Measurements from ENCODE around the gene NLRP6.
A peak's percentile ranks its signal among the peaks of the same experiment; 100 is the strongest.
"Not testable (repeated sequence)": the region's sequence is repeated elsewhere in the genome, so short reads cannot be mapped to it uniquely, and the experiment has no call there.

The NLRP6 gene

DNA sequence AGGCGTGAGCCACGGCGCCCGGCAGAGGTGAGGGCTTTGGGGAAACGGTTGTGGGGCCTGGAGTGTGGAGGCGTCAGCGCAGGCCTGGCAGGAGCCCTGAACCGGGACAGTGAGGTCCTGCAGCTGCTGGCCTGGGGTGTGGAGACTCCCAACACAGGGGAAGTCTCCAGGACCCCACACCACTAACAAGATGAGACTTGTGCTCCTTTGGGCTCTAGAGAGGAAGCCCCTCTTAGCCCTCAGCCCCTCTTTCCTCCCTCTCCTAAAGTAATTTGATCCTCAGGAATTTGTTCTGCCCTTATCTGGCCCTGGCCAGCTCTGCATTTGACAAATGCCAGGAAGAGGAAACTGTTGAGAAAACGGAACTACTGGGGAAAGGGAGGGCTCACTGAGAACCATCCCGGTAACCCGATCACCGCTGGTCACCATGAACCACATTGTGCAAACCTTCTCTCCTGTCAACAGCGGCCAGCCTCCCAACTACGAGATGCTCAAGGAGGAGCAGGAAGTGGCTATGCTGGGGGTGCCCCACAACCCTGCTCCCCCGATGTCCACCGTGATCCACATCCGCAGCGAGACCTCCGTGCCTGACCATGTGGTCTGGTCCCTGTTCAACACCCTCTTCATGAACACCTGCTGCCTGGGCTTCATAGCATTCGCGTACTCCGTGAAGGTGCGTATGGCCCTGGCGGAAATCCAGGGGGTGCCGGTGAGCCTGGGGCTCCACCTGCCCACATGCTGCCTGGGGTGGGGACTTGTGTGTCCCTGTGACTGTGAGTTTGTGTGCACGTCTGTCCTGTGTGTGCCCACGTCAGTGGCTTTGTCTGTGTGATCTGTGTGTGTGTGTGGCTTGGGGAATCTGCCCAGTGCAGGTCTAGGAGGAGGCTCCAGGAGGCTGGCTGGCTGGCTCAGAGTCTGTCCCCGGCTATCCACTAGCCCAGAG, 29.8 kb downstream of the NLRP6 start, which contains the start of gene IFITM2:
TSS of gene IFITM2 (plus strand) at position 51 of the 943 bp plus-strand sequence. CDS start at position 428, 377 bp downstream.
- Histone ChIP-seq H3K27ac (ENCODE audit: low read depth, low read length) (peak within 1 kb of the TSS; percentile 74), H3K9ac (ENCODE audit: low read length in 5 of 5) (peak within 1 kb of the TSS in 4 of 5 donors; percentile 63 to 85 (median 74)), H3K4me1 (ENCODE audit: control insufficient read depth in 5 of 5, insufficient read depth in 5 of 5, low read length in 5 of 5) (peaks cover 0 to 47% (median 40%) of the 10 kb centered on the region in 5 donors), H3K4me3 (ENCODE audit: low read depth in 1 of 5, low read length in 5 of 5) (peak within 1 kb of the TSS; percentile 82 to 90 (median 88))
- not testable (repeated sequence) for H3K27me3 ChIP-seq (ENCODE audit: control insufficient read depth in 5 of 5, insufficient read depth in 4 of 5, low read length in 5 of 5); H3K9me3 ChIP-seq (ENCODE audit: control insufficient read depth in 5 of 5, low read length in 5 of 5); H3K36me3 ChIP-seq (ENCODE audit: control insufficient read depth in 5 of 5, insufficient read depth in 5 of 5, low read length in 5 of 5)

DNA sequence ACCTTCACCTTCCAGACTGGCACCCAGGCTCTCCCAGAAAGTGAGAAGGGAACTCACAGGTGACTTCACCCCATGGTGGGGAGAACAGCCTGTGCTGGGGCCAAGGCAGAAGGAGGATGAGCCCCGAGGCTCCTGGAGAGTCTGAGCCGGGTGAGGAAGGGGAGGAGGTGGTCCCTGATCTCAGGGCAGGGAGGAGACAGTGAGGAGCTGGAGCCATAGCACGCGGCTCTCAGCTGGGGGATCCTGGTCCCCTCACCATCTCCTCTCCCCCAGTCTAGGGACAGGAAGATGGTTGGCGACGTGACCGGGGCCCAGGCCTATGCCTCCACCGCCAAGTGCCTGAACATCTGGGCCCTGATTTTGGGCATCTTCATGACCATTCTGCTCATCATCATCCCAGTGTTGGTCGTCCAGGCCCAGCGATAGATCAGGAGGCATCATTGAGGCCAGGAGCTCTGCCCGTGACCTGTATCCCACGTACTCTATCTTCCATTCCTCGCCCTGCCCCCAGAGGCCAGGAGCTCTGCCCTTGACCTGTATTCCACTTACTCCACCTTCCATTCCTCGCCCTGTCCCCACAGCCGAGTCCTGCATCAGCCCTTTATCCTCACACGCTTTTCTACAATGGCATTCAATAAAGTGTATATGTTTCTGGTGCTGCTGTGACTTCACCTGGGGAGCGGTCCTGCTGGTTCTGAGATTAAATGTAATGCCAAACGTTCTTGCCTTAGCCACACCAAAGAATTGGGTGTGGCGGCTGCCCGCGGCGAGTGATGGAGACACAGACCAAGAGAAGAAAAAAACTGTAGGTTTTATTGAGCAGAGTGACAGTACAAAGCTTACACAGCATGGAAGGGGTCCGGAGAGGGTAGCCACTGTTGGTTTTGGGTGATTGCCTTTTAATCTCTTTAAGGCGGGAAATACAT, 30.8 kb downstream of the NLRP6 start:
- not testable (repeated sequence) for H3K27me3 ChIP-seq (ENCODE audit: control insufficient read depth in 5 of 5, insufficient read depth in 4 of 5, low read length in 5 of 5); H3K36me3 ChIP-seq (ENCODE audit: control insufficient read depth in 5 of 5, insufficient read depth in 5 of 5, low read length in 5 of 5); H3K9me3 ChIP-seq (ENCODE audit: control insufficient read depth in 5 of 5, low read length in 5 of 5)
- H3K4me1 ChIP-seq (ENCODE audit: control insufficient read depth in 5 of 5, insufficient read depth in 5 of 5, low read length in 5 of 5) = peaks cover 0 to 54% (median 47%) of the 10 kb centered on the region in 5 donors
- H3K4me3 ChIP-seq (ENCODE audit: low read depth in 1 of 5, low read length in 5 of 5) = peak overlapping the region; percentile 82 to 90 (median 88)
- peak overlapping the region; percentile 74 for H3K27ac ChIP-seq (ENCODE audit: low read depth, low read length)
- peak overlapping the region; percentile 1 to 85 (median 68) for H3K9ac ChIP-seq (ENCODE audit: low read length in 5 of 5)

DNA sequence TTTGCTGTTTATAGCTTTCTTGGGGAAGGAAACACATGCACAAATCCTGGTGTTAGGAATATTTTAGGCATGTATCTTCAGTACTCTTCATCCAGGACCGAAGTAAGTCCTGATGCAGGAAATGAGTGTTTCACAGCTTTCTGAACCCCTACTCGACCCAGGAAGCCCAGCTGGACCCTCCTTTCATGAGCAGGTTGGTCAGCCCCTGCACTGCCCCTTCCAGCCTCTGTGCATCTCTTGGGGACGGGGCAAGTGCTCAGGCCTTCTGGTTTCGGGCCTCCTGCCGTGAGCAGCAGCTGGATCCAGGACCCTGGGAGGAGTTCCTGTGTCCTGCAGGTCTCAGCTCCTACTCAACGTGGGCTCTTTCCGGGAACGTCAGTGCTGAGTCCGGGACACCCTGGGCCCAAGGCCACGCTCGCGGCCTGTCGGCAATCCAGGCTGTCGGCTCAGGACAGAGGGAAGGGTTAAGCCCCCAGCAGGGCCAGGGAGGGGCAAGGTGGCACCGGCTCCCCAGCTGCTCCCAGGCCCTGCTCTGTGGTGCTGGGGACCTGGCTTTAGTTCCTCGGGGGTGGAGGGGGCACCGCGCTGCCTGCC, 31.9 kb downstream of the NLRP6 start:
- peak overlapping the region; percentile 74 for H3K27ac ChIP-seq (ENCODE audit: low read depth, low read length)
- H3K27me3 ChIP-seq (ENCODE audit: control insufficient read depth in 5 of 5, insufficient read depth in 4 of 5, low read length in 5 of 5); H3K36me3 ChIP-seq (ENCODE audit: control insufficient read depth in 5 of 5, insufficient read depth in 5 of 5, low read length in 5 of 5); H3K9me3 ChIP-seq (ENCODE audit: control insufficient read depth in 5 of 5, low read length in 5 of 5): not testable (repeated sequence)
- H3K9ac ChIP-seq (ENCODE audit: low read length in 5 of 5) = peak overlapping the region in 4 of 5 donors; percentile 48 to 77 (median 63)
- H3K4me1 ChIP-seq (ENCODE audit: control insufficient read depth in 5 of 5, insufficient read depth in 5 of 5, low read length in 5 of 5) = peaks cover 0 to 60% (median 50%) of the 10 kb centered on the region in 5 donors
- peak overlapping the region; percentile 50 to 90 (median 88) for H3K4me3 ChIP-seq (ENCODE audit: low read depth in 1 of 5, low read length in 5 of 5)

DNA sequence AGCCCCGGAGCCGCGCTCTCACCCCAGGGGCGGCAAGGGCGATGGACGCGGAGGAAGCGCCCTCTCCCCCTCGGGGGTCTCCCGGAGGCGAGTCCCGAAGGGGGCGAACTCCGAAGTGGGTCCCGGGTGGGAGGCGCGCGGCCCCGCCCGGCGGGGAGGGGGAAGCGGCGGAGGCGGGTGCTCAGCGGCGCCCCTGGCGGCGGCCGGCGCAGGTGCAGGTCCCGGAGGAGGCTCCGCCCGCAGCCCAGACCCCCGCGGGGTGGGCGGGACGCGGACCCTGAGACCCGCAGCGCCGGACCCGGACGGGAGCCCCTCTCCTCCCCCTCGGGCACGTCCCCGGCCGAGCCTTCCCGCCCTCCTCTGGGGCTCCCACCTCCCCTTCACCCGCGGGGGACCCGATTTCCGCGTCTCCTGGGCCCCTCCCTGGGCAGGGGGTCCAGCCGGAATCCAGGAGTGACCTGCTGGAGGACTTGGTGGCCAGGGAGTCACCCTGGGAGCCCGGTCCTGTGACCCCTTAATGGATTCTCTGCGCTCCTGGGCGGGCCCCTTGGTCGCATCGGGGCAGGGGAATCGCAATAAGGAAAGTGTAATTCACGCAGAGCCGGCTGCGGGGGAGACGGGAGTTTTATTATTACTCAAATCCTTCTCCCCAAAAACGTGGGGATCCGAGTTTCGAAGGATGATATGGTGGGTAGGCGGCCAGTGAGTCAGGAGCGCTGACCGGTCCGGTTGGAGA, 33.0 kb downstream of the NLRP6 start:
- H3K9me3 ChIP-seq (ENCODE audit: control insufficient read depth in 5 of 5, low read length in 5 of 5); H3K36me3 ChIP-seq (ENCODE audit: control insufficient read depth in 5 of 5, insufficient read depth in 5 of 5, low read length in 5 of 5): not testable (repeated sequence)
- Histone ChIP-seq H3K4me1 (ENCODE audit: control insufficient read depth in 5 of 5, insufficient read depth in 5 of 5, low read length in 5 of 5) (peaks cover 0 to 62% (median 59%) of the 10 kb centered on the region in 5 donors), H3K27me3 (ENCODE audit: control insufficient read depth in 5 of 5, insufficient read depth in 4 of 5, low read length in 5 of 5) (peaks cover 0 to 17% (median 3%) of the 10 kb centered on the region in 5 donors), H3K9ac (ENCODE audit: low read length in 5 of 5) (peak overlapping the region in 1 of 5 donors; percentile 16), H3K27ac (ENCODE audit: low read depth, low read length) (peak overlapping the region; percentile 27), H3K4me3 (ENCODE audit: low read depth in 1 of 5, low read length in 5 of 5) (peak overlapping the region in 3 of 5 donors; percentile 29 to 42 (median 35))

DNA sequence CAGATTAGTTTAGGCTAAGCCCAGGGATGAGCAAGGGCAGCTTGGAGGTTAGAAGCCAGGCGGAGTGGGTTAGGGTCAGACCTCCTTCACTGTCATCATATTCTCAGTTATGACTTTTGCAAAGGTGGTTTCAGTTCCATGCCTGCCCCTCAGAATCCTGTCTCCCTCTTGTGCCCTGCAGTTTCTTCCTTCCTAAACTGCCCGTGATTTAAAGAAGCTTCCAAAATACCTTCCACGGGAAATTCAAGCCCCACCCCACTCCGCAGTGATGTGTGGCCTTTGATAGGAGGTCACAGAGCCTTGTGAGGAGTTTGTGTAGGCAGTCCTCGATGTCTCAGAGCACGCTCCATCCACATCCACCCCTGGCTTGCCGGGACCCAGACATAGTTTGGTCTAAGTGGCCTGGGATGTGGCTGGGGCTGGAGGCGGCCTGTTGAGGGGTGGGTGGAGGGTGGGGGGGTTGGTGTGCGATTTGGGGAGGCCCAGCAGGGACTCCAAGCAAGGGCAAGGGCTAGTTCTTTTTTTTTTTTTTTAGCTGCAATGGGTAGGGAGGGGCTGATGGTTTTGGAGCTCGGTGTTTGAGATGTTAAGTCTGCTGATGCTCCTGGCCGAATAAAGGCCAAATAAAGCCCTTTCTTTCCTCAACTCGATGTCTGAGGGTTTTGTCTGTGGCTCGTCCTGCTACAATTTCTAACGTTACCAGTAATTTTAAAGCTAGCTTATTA, 34.0 kb downstream of the NLRP6 start:
- peak overlapping the region in 4 of 5 donors; percentile 29 to 50 (median 33) for H3K4me3 ChIP-seq (ENCODE audit: low read depth in 1 of 5, low read length in 5 of 5)
- peak overlapping the region; percentile 27 for H3K27ac ChIP-seq (ENCODE audit: low read depth, low read length)

DNA sequence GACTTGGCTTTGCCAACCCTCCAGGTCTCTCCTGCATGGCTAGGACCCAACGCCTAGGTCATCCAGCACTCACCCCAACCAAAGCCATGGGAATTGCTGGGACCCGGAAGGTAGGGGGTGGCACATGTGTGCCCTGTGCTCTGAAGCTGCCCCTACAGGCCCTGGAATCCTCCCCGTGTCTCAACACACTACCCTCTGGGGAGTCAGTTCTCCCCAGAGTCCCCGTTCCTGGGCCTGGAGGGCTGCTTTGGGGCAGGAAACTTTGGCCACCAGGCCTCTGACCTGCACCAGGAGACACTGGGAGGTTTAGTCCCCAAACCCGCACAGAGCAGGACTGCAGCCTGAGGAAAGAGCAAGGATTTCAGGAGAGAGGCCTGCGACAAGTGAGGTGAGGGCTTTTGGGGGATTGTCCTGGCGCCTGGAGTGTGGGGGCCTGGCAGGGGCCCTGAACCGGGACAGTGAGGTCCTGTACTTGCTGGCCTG, 35.1 kb downstream of the NLRP6 start:
- H3K9me3 ChIP-seq (ENCODE audit: control insufficient read depth in 5 of 5, low read length in 5 of 5) = no peaks in the 10 kb centered on the region
- H3K36me3 ChIP-seq (ENCODE audit: control insufficient read depth in 5 of 5, insufficient read depth in 5 of 5, low read length in 5 of 5) = no peaks in the 10 kb centered on the region
- H3K27me3 ChIP-seq (ENCODE audit: control insufficient read depth in 5 of 5, insufficient read depth in 4 of 5, low read length in 5 of 5) = peaks cover 0 to 27% (median 7%) of the 10 kb centered on the region in 5 donors
- peak overlapping the region in 4 of 5 donors; percentile 45 to 87 (median 66) for H3K4me3 ChIP-seq (ENCODE audit: low read depth in 1 of 5, low read length in 5 of 5)
- peak overlapping the region in 3 of 5 donors; percentile 7 to 69 (median 57) for H3K9ac ChIP-seq (ENCODE audit: low read length in 5 of 5)
- peaks cover 0 to 66% (median 57%) of the 10 kb centered on the region in 5 donors for H3K4me1 ChIP-seq (ENCODE audit: control insufficient read depth in 5 of 5, insufficient read depth in 5 of 5, low read length in 5 of 5)
- peak overlapping the region; percentile 66 for H3K27ac ChIP-seq (ENCODE audit: low read depth, low read length)

More for the DNA sequence above, 34.0 kb downstream of the NLRP6 start:
- Histone ChIP-seq H3K9me3 (ENCODE audit: control insufficient read depth in 5 of 5, low read length in 5 of 5) (no peaks in the 10 kb centered on the region), H3K27me3 (ENCODE audit: control insufficient read depth in 5 of 5, insufficient read depth in 4 of 5, low read length in 5 of 5) (peaks cover 0 to 22% (median 7%) of the 10 kb centered on the region in 5 donors), H3K4me1 (ENCODE audit: control insufficient read depth in 5 of 5, insufficient read depth in 5 of 5, low read length in 5 of 5) (peaks cover 0 to 62% (median 60%) of the 10 kb centered on the region in 5 donors), H3K36me3 (ENCODE audit: control insufficient read depth in 5 of 5, insufficient read depth in 5 of 5, low read length in 5 of 5) (no peaks in the 10 kb centered on the region), H3K9ac (ENCODE audit: low read length in 5 of 5) (peak overlapping the region in 2 of 5 donors; percentile 16 to 53)

DNA sequence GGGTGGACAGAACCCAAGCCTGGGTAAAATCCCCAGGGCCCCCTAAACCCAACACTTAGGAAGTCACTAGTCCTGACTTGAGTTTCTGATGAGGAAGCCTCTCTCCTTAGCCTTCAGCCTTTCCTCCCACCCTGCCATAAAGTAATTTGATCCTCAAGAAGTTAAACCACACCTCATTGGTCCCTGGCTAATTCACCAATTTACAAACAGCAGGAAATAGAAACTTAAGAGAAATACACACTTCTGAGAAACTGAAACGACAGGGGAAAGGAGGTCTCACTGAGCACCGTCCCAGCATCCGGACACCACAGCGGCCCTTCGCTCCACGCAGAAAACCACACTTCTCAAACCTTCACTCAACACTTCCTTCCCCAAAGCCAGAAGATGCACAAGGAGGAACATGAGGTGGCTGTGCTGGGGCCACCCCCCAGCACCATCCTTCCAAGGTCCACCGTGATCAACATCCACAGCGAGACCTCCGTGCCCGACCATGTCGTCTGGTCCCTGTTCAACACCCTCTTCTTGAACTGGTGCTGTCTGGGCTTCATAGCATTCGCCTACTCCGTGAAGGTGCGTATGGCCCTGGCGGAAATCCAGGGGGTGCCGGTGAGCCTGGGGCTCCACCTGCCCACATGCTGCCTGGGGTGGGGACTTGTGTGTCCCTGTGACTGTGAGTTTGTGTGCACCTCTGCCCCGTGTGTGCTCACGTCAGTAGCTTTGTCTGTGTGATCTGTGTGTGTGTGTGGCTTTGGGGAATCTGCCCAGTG, 35.8 kb downstream of the NLRP6 start, which contains the start of gene IFITM1:
TSS of gene IFITM1 (plus strand) at position 254 of the 767 bp plus-strand sequence. CDS start at position 385, 131 bp downstream.
- peak within 1 kb of the TSS; percentile 67 for H3K27ac ChIP-seq (ENCODE audit: low read depth, low read length)
- no peaks in the 10 kb centered on the region for H3K9me3 ChIP-seq (ENCODE audit: control insufficient read depth in 5 of 5, low read length in 5 of 5)
- peak within 1 kb of the TSS in 3 of 5 donors; percentile 7 to 69 (median 57) for H3K9ac ChIP-seq (ENCODE audit: low read length in 5 of 5)
- peaks cover 0 to 27% (median 7%) of the 10 kb centered on the region in 5 donors for H3K27me3 ChIP-seq (ENCODE audit: control insufficient read depth in 5 of 5, insufficient read depth in 4 of 5, low read length in 5 of 5)
- no peaks in the 10 kb centered on the region for H3K36me3 ChIP-seq (ENCODE audit: control insufficient read depth in 5 of 5, insufficient read depth in 5 of 5, low read length in 5 of 5)
- H3K4me3 ChIP-seq (ENCODE audit: low read depth in 1 of 5, low read length in 5 of 5) = peak within 1 kb of the TSS; percentile 40 to 87 (median 68)
- H3K4me1 ChIP-seq (ENCODE audit: control insufficient read depth in 5 of 5, insufficient read depth in 5 of 5, low read length in 5 of 5) = peaks cover 0 to 64% (median 54%) of the 10 kb centered on the region in 5 donors

DNA sequence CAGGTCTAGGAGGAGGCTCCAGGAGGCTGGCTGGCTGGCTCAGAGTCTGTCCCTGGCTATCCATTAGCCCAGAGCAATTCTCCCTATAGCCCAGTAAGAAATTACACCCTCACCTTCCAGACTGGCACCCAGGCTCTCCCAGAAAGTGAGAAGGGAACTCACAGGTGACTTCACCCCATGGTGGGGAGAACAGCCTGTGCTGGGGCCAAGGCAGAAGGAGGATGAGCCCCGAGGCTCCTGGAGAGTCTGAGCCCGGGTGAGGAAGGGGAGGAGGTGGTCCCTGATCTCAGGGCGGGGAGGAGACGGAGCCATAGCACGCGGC, 36.3 kb downstream of the NLRP6 start:
- H3K27me3 ChIP-seq (ENCODE audit: control insufficient read depth in 5 of 5, insufficient read depth in 4 of 5, low read length in 5 of 5) = peaks cover 0 to 27% (median 7%) of the 10 kb centered on the region in 5 donors
- peaks cover 0 to 62% (median 51%) of the 10 kb centered on the region in 5 donors for H3K4me1 ChIP-seq (ENCODE audit: control insufficient read depth in 5 of 5, insufficient read depth in 5 of 5, low read length in 5 of 5)
- peak overlapping the region in 3 of 5 donors; percentile 7 to 69 (median 56) for H3K9ac ChIP-seq (ENCODE audit: low read length in 5 of 5)
- H3K27ac ChIP-seq (ENCODE audit: low read depth, low read length) = peak overlapping the region; percentile 67
- H3K4me3 ChIP-seq (ENCODE audit: low read depth in 1 of 5, low read length in 5 of 5) = peak overlapping the region; percentile 40 to 87 (median 68)
- H3K9me3 ChIP-seq (ENCODE audit: control insufficient read depth in 5 of 5, low read length in 5 of 5); H3K36me3 ChIP-seq (ENCODE audit: control insufficient read depth in 5 of 5, insufficient read depth in 5 of 5, low read length in 5 of 5): not testable (repeated sequence)
